Activated naive CD4-positive, alpha-beta T cell treated with anti-CD3 and anti-CD28 coated beads for 36 hours (primary cell): ENCODE results near the gene FGF14. TPM values are rescaled to one million over a fixed set of nuclear protein-coding genes. Genes with fewer than 3 reads are reported as not detected.

Source experiments
- CTCF ChIA-PET: fragments of 350-600 bp; sonication (Branson Sonifier 250); formaldehyde crosslinking; loops from one replicate; lab custom pipeline; 2021; ENCODE audit warnings: antibody characterized with exemption; lab: Charles Lee
- DNase-seq: peaks from one replicate; pipeline ENCODE4 v3.0.0-alpha.2; 2020
- H3K27ac Mint-ChIP-seq: one replicate; pipeline ENCODE4 v1.8.0; 2021; ENCODE audit warnings: mild to moderate bottlenecking, mixed read lengths
- H3K27me3 Mint-ChIP-seq: one replicate; pipeline ENCODE4 v1.8.0; 2021; ENCODE audit warnings: low read depth, mixed read lengths
- H3K36me3 Mint-ChIP-seq: one replicate; pipeline ENCODE4 v1.8.0; 2021; ENCODE audit warnings: low read depth, mixed read lengths
- H3K4me1 Mint-ChIP-seq: one replicate; pipeline ENCODE4 v1.8.0; 2021; ENCODE audit warnings: low read depth, mixed read lengths
- H3K4me3 Mint-ChIP-seq: one replicate; pipeline ENCODE4 v1.8.0; 2021; ENCODE audit warnings: mild to moderate bottlenecking, moderate library complexity, mixed read lengths
- H3K9me3 Mint-ChIP-seq: one replicate; pipeline ENCODE4 v1.8.0; 2021; ENCODE audit warnings: mixed read lengths
- intact Hi-C: fragments of 100-400 bp; cut with micrococcal nuclease; formaldehyde crosslinking; loops from one replicate; pipeline ENCODE4 v1.15.1; 2023
- total RNA-seq, 2 experiments: library from RNA; stranded (reverse); gene quantifications; one replicate each; pipeline ENCODE4 v1.2.3, GENCODE V29; 2021

The FGF14 gene
- total RNA-seq, 2 experiments from 2014 or later: not detected

- Mint-ChIP-seq H3K27me3 (peaks cover 4% of the 10 kb centered on the region), H3K27ac (no peak overlapping the region), H3K9me3 (no peaks in the 10 kb centered on the region), H3K36me3 (no peaks in the 10 kb centered on the region), H3K4me3 (no peak overlapping the region), H3K4me1 (no peaks in the 10 kb centered on the region)
- CTCF ChIA-PET: no interaction called here
- no peak for DNase-seq
- intact Hi-C loops: no loop called here
Observed at GRCh38 chr13:101835920-101836319, 565.9 kb downstream of the FGF14 start.

GRCh38 chr13:101833671-101834070, 568.2 kb downstream of the FGF14 start:
- H3K9me3 Mint-ChIP-seq: no peaks in the 10 kb centered on the region
- no peaks in the 10 kb centered on the region for H3K36me3 Mint-ChIP-seq
- no peaks in the 10 kb centered on the region for H3K4me1 Mint-ChIP-seq
- CTCF ChIA-PET: no interaction called here
- peaks cover 7% of the 10 kb centered on the region for H3K27me3 Mint-ChIP-seq
- H3K27ac Mint-ChIP-seq: no peak overlapping the region
- intact Hi-C loops: no loop called here
- H3K4me3 Mint-ChIP-seq: no peak overlapping the region
- DNase-seq: no peak

- H3K9me3 Mint-ChIP-seq: no peaks in the 10 kb centered on the region
- H3K27ac Mint-ChIP-seq: no peak overlapping the region
- no peak overlapping the region for H3K4me3 Mint-ChIP-seq
- intact Hi-C loops: no loop called here
- CTCF ChIA-PET: no interaction called here
- no peaks in the 10 kb centered on the region for H3K4me1 Mint-ChIP-seq
- no peak for DNase-seq
- peaks cover 3% of the 10 kb centered on the region for H3K27me3 Mint-ChIP-seq
- H3K36me3 Mint-ChIP-seq: no peaks in the 10 kb centered on the region
Observed at GRCh38 chr13:101830035-101830434, 571.8 kb downstream of the FGF14 start.

- H3K36me3 Mint-ChIP-seq: no peaks in the 10 kb centered on the region
- no peak overlapping the region for H3K4me3 Mint-ChIP-seq
- intact Hi-C loops: no loop called here
- H3K4me1 Mint-ChIP-seq: no peaks in the 10 kb centered on the region
- no peaks in the 10 kb centered on the region for H3K9me3 Mint-ChIP-seq
- H3K27me3 Mint-ChIP-seq: peaks cover 3% of the 10 kb centered on the region
- no peak for DNase-seq
- CTCF ChIA-PET: no interaction called here
- H3K27ac Mint-ChIP-seq: no peak overlapping the region
Observed at GRCh38 chr13:101829484-101829883, 572.4 kb downstream of the FGF14 start.

- Mint-ChIP-seq H3K9me3 (no peaks in the 10 kb centered on the region), H3K36me3 (no peaks in the 10 kb centered on the region), H3K27ac (no peak overlapping the region), H3K4me1 (no peaks in the 10 kb centered on the region), H3K27me3 (peaks cover 3% of the 10 kb centered on the region), H3K4me3 (no peak overlapping the region)
- intact Hi-C loops: no loop called here
- CTCF ChIA-PET: no interaction called here
- DNase-seq: no peak
Observed at GRCh38 chr13:101828119-101828518, 573.7 kb downstream of the FGF14 start.

GRCh38 chr13:101817898-101818297, 584.0 kb downstream of the FGF14 start:
- Mint-ChIP-seq H3K36me3 (no peaks in the 10 kb centered on the region), H3K27ac (no peak overlapping the region), H3K4me1 (no peaks in the 10 kb centered on the region), H3K4me3 (no peak overlapping the region), H3K27me3 (peaks cover 7% of the 10 kb centered on the region), H3K9me3 (no peaks in the 10 kb centered on the region)
- intact Hi-C loops: no loop called here
- CTCF ChIA-PET: no interaction called here
- DNase-seq: no peak

- CTCF ChIA-PET: no interaction called here
- Mint-ChIP-seq H3K27me3 (peaks cover 5% of the 10 kb centered on the region), H3K27ac (no peak overlapping the region), H3K36me3 (no peaks in the 10 kb centered on the region), H3K4me1 (no peaks in the 10 kb centered on the region), H3K4me3 (no peak overlapping the region), H3K9me3 (no peaks in the 10 kb centered on the region)
- DNase-seq: no peak
- intact Hi-C loops: no loop called here
Observed at GRCh38 chr13:101811881-101812280, 590.0 kb downstream of the FGF14 start.

- no peak for DNase-seq
- H3K4me1 Mint-ChIP-seq: no peaks in the 10 kb centered on the region
- peaks cover 5% of the 10 kb centered on the region for H3K27me3 Mint-ChIP-seq
- no peak overlapping the region for H3K27ac Mint-ChIP-seq
- no peak overlapping the region for H3K4me3 Mint-ChIP-seq
- H3K9me3 Mint-ChIP-seq: no peaks in the 10 kb centered on the region
- CTCF ChIA-PET: no interaction called here
- H3K36me3 Mint-ChIP-seq: no peaks in the 10 kb centered on the region
- intact Hi-C loops: no loop called here
Observed at GRCh38 chr13:101811284-101811839, 590.5 kb downstream of the FGF14 start.

GRCh38 chr13:101799196-101799595, 602.7 kb downstream of the FGF14 start:
- H3K36me3 Mint-ChIP-seq: no peaks in the 10 kb centered on the region
- peaks cover 6% of the 10 kb centered on the region for H3K27me3 Mint-ChIP-seq
- intact Hi-C loops: no loop called here
- CTCF ChIA-PET: no interaction called here
- no peaks in the 10 kb centered on the region for H3K4me1 Mint-ChIP-seq
- no peak for DNase-seq
- no peaks in the 10 kb centered on the region for H3K9me3 Mint-ChIP-seq
- H3K4me3 Mint-ChIP-seq: no peak overlapping the region
- no peak overlapping the region for H3K27ac Mint-ChIP-seq

GRCh38 chr13:101798437-101798836, 603.4 kb downstream of the FGF14 start:
- DNase-seq: no peak
- H3K36me3 Mint-ChIP-seq: no peaks in the 10 kb centered on the region
- H3K27me3 Mint-ChIP-seq: peaks cover 2% of the 10 kb centered on the region
- intact Hi-C loops: no loop called here
- no peaks in the 10 kb centered on the region for H3K9me3 Mint-ChIP-seq
- no peaks in the 10 kb centered on the region for H3K4me1 Mint-ChIP-seq
- no peak overlapping the region for H3K27ac Mint-ChIP-seq
- no peak overlapping the region for H3K4me3 Mint-ChIP-seq
- CTCF ChIA-PET: no interaction called here

GRCh38 chr13:101795460-101795859, 606.4 kb downstream of the FGF14 start:
- H3K36me3 Mint-ChIP-seq: no peaks in the 10 kb centered on the region
- CTCF ChIA-PET: no interaction called here
- H3K4me3 Mint-ChIP-seq: no peak overlapping the region
- no peaks in the 10 kb centered on the region for H3K4me1 Mint-ChIP-seq
- no peak for DNase-seq
- H3K27me3 Mint-ChIP-seq: peaks cover 9% of the 10 kb centered on the region
- H3K9me3 Mint-ChIP-seq: no peaks in the 10 kb centered on the region
- intact Hi-C loops: no loop called here
- H3K27ac Mint-ChIP-seq: no peak overlapping the region

GRCh38 chr13:101795025-101795424, 606.8 kb downstream of the FGF14 start:
- H3K36me3 Mint-ChIP-seq: no peaks in the 10 kb centered on the region
- DNase-seq: no peak
- no peak overlapping the region for H3K4me3 Mint-ChIP-seq
- H3K27ac Mint-ChIP-seq: no peak overlapping the region
- CTCF ChIA-PET: no interaction called here
- H3K27me3 Mint-ChIP-seq: peaks cover 9% of the 10 kb centered on the region
- intact Hi-C loops: no loop called here
- H3K9me3 Mint-ChIP-seq: no peaks in the 10 kb centered on the region
- no peaks in the 10 kb centered on the region for H3K4me1 Mint-ChIP-seq

GRCh38 chr13:101792189-101792588, 609.7 kb downstream of the FGF14 start:
- H3K9me3 Mint-ChIP-seq: no peaks in the 10 kb centered on the region

More at GRCh38 chr13:101792189-101792588, 609.7 kb downstream of the FGF14 start:
- H3K4me3 Mint-ChIP-seq: no peak overlapping the region
- intact Hi-C loops: no loop called here
- H3K27me3 Mint-ChIP-seq: peaks cover 16% of the 10 kb centered on the region
- no peak for DNase-seq
- no peaks in the 10 kb centered on the region for H3K36me3 Mint-ChIP-seq
- no peak overlapping the region for H3K27ac Mint-ChIP-seq
- no peaks in the 10 kb centered on the region for H3K4me1 Mint-ChIP-seq
- CTCF ChIA-PET: interaction anchor here (0.6 kb wide), 1 partner anchor 71 kb away, joined by 4 read pairs; no protein-coding TSS in a partner anchor
